Stromal cell of bone marrow (primary cell): Measurements from ENCODE around the gene SDCCAG8.

Source experiments
- DNase-seq: peaks from one replicate; pipeline ENCODE4 v3.0.0-alpha.2; 2012; ENCODE audit warnings: low read depth

Gene SDCCAG8

GRCh38 chr1:243420016-243420945 lies 164.4 kb downstream of the SDCCAG8 start:
- no peak for DNase-seq

GRCh38 chr1:243420946-243421685 lies 165.3 kb downstream of the SDCCAG8 start:
- DNase-seq, result no peak

GRCh38 chr1:243421784-243422183 lies 165.9 kb downstream of the SDCCAG8 start:
- DNase-seq, result peak; percentile 19

- no peak for DNase-seq
Observed at GRCh38 chr1:243422362-243422761, 166.5 kb downstream of the SDCCAG8 start.

GRCh38 chr1:243428084-243428483 lies 172.2 kb downstream of the SDCCAG8 start:
- no peak for DNase-seq

GRCh38 chr1:243428617-243429342 lies 172.9 kb downstream of the SDCCAG8 start:
- no peak for DNase-seq

GRCh38 chr1:243431591-243431990 lies 175.8 kb downstream of the SDCCAG8 start:
- DNase-seq, result no peak

- DNase-seq, result no peak
Observed at GRCh38 chr1:243432136-243432535, 176.3 kb downstream of the SDCCAG8 start.

GRCh38 chr1:243433737-243434370 lies 178.0 kb downstream of the SDCCAG8 start:
- no peak for DNase-seq

- DNase-seq, result no peak
Observed at GRCh38 chr1:243434594-243434993, 178.8 kb downstream of the SDCCAG8 start.

- no peak for DNase-seq
Observed at GRCh38 chr1:243435836-243436235, 180.0 kb downstream of the SDCCAG8 start.

GRCh38 chr1:243438146-243438545 lies 182.3 kb downstream of the SDCCAG8 start:
- DNase-seq, result no peak

GRCh38 chr1:243438815-243439214 lies 183.0 kb downstream of the SDCCAG8 start:
- DNase-seq, result no peak

- no peak for DNase-seq
Observed at GRCh38 chr1:243440406-243440805, 184.6 kb downstream of the SDCCAG8 start.

- DNase-seq, result no peak
Observed at GRCh38 chr1:243441601-243442000, 185.8 kb downstream of the SDCCAG8 start.

- DNase-seq, result no peak
Observed at GRCh38 chr1:243443557-243443956, 187.7 kb downstream of the SDCCAG8 start.

- DNase-seq, result peak; percentile 50
Observed at GRCh38 chr1:243447347-243447746, 191.5 kb downstream of the SDCCAG8 start.

- no peak for DNase-seq
Observed at GRCh38 chr1:243447844-243448243, 192.0 kb downstream of the SDCCAG8 start.

GRCh38 chr1:243449373-243449772 lies 193.5 kb downstream of the SDCCAG8 start:
- DNase-seq, result no peak

GRCh38 chr1:243452092-243452491 lies 196.3 kb downstream of the SDCCAG8 start:
- DNase-seq, result no peak

- DNase-seq, result no peak
Observed at GRCh38 chr1:243454328-243454997, 198.6 kb downstream of the SDCCAG8 start.
